Neural cell (in vitro differentiated cells): ENCODE results near the gene VIT.

Source experiments
- EP300 ChIP-seq: fragments of 450-650 bp; conservative IDR thresholded peaks from 2 replicates; pipeline ENCODE4 v1.6.1; 2014; ENCODE audit warnings: antibody characterized with exemption, mild to moderate bottlenecking, moderate library complexity; ENCODE audit not compliant: poor library complexity, severe bottlenecking
- TF ChIP-seq, protein P1 (sequence below): fragments of 450-650 bp; IDR thresholded peaks from 2 replicates; pipeline ENCODE4 v1.5.1; 2014; ENCODE audit warnings: antibody characterized with exemption, mild to moderate bottlenecking, moderate library complexity; ENCODE audit not compliant: poor library complexity, severe bottlenecking

DNA sequence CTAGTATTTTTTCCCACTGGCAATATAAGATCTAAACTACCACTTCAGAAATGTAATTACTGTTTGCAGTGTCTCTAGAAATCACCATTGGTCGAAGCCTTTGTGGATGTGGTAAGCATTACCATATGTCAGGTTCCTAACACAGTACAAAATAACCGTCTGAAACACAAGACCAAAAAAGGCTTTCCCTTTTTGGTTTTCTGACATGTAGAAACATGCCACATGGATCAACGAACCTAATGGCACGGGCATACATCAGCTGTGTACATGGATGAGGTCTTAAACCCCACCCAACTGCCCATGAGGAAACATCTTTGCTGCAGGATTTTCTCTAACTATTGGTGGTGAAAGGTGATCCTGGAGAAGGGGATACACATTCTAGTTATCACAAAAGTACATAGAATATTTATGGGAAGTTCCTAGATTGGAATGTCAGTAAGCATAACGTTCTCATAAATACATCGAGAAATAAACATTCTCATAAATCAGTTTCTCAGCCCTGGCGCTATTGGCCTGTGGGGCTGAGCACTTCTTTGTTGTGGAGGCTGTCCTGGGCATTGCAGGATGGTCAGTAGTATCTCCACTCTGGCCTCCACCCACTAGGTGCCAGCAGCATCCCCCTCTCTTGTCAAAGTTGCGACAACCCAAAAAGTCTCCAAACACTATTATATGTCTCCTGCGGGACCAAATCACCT, 9.0 kb downstream of the VIT start:
- TF ChIP-seq, protein P1, sequence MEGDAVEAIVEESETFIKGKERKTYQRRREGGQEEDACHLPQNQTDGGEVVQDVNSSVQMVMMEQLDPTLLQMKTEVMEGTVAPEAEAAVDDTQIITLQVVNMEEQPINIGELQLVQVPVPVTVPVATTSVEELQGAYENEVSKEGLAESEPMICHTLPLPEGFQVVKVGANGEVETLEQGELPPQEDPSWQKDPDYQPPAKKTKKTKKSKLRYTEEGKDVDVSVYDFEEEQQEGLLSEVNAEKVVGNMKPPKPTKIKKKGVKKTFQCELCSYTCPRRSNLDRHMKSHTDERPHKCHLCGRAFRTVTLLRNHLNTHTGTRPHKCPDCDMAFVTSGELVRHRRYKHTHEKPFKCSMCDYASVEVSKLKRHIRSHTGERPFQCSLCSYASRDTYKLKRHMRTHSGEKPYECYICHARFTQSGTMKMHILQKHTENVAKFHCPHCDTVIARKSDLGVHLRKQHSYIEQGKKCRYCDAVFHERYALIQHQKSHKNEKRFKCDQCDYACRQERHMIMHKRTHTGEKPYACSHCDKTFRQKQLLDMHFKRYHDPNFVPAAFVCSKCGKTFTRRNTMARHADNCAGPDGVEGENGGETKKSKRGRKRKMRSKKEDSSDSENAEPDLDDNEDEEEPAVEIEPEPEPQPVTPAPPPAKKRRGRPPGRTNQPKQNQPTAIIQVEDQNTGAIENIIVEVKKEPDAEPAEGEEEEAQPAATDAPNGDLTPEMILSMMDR = no peak
- no peak for TF ChIP-seq EP300
